Measurements from ENCODE around the gene CREBBP. TPM values are rescaled to one million over a fixed set of nuclear protein-coding genes. Genes with fewer than 3 reads are reported as not detected.
A peak's percentile ranks its signal among the peaks of the same experiment; 100 is the strongest.

Gene CREBBP
- total RNA-seq, 4 donors from 2014 or later = 48.2 to 112 (median 74.9) TPM

- intact Hi-C loops (cut with DNase I) = no loop called here
- DNase-seq (ENCODE audit: extremely low spot score) = no peak
- Histone ChIP-seq H3K9me3 (no peaks in the 10 kb centered on the region), H3K4me3 (no peak overlapping the region), H3K36me3 (no peaks in the 10 kb centered on the region), H3K27me3 (no peaks in the 10 kb centered on the region), H3K27ac (replicated peaks in 1 of 4) (no peak overlapping the region), H3K4me1 (peaks cover 74 to 100% (median 96%) of the 10 kb centered on the region in 4 donors)
- 68% methylated on average over 3 of the region's 3 CpGs for WGBS
- TF ChIP-seq CTCF (IDR thresholded peaks at IDR 0.05) (no peak), POLR2AphosphoS5 (IDR thresholded peaks at IDR 0.05) (no peak), EP300 (IDR thresholded peaks at IDR 0.05) (no peak), POLR2A (IDR thresholded peaks at IDR 0.05; ENCODE audit: low read depth) (no peak)
Measured at GRCh38 chr16:3865241-3865640, 15.3 kb downstream of the CREBBP start.

DNA sequence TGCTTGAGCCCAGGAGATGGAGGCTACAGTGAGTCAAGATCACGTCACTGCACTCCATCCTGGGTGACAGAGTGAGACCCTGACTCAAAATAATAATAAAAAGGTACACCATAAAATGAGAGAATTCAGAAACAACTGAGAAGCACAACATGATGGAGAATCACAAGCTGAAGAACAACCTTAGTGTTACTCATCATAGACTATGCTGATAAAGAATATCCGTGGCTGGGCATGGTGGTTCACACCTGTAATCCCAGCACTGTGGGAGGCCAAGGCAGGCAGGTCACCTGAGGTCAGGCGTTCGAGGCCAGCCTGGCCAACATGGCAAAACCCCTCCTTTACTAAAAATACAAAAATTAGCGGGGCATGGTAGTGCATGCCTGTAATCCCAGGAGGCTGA, 16.0 kb downstream of the CREBBP start:
- peaks cover 67 to 100% (median 94%) of the 10 kb centered on the region in 4 donors for H3K4me1 ChIP-seq
- no peak overlapping the region for H3K4me3 ChIP-seq
- H3K27ac ChIP-seq (replicated peaks in 1 of 4) = no peak overlapping the region
- no peak for TF ChIP-seq EP300 (IDR thresholded peaks at IDR 0.05)
- no peak for TF ChIP-seq POLR2AphosphoS5 (IDR thresholded peaks at IDR 0.05)
- H3K36me3 ChIP-seq = no peaks in the 10 kb centered on the region
- intact Hi-C loops (cut with DNase I) = no loop called here
- no peaks in the 10 kb centered on the region for H3K27me3 ChIP-seq
- 93% methylated on average over 5 of the region's 5 CpGs for WGBS
- H3K9me3 ChIP-seq = no peaks in the 10 kb centered on the region
- DNase-seq (ENCODE audit: extremely low spot score) = no peak

- intact Hi-C loops (cut with DNase I) = no loop called here
- no peaks in the 10 kb centered on the region for H3K9me3 ChIP-seq
- H3K4me1 ChIP-seq = peaks cover 65 to 100% (median 94%) of the 10 kb centered on the region in 4 donors
- WGBS = 30% methylated on average over 4 of the region's 5 CpGs
- no peak overlapping the region for H3K27ac ChIP-seq (replicated peaks in 1 of 4)
- DNase-seq (ENCODE audit: extremely low spot score) = no peak
- H3K36me3 ChIP-seq = no peaks in the 10 kb centered on the region
- H3K27me3 ChIP-seq = no peaks in the 10 kb centered on the region
- TF ChIP-seq POLR2A (IDR thresholded peaks at IDR 0.05; ENCODE audit: low read depth) (no peak), POLR2AphosphoS5 (IDR thresholded peaks at IDR 0.05) (no peak), CTCF (IDR thresholded peaks at IDR 0.05) (no peak), EP300 (IDR thresholded peaks at IDR 0.05) (no peak)
- no peak overlapping the region for H3K4me3 ChIP-seq
Measured at GRCh38 chr16:3863587-3863986, 16.9 kb downstream of the CREBBP start.

GRCh38 chr16:3861808-3862451, 18.6 kb downstream of the CREBBP start:
- no peaks in the 10 kb centered on the region for H3K27me3 ChIP-seq
- TF ChIP-seq POLR2AphosphoS5 (IDR thresholded peaks at IDR 0.05) (no peak), EP300 (IDR thresholded peaks at IDR 0.05) (no peak), CTCF (IDR thresholded peaks at IDR 0.05) (no peak), POLR2A (IDR thresholded peaks at IDR 0.05; ENCODE audit: low read depth) (no peak)
- 43% methylated on average over 12 of the region's 12 CpGs for WGBS
- no peaks in the 10 kb centered on the region for H3K36me3 ChIP-seq
- peaks cover 72 to 100% (median 95%) of the 10 kb centered on the region in 4 donors for H3K4me1 ChIP-seq
- intact Hi-C loops (cut with DNase I) = no loop called here
- H3K27ac ChIP-seq (replicated peaks in 1 of 4) = no peak overlapping the region
- H3K4me3 ChIP-seq = peak overlapping the region in 3 of 4 donors; percentile 1 to 13 (median 5)
- no peaks in the 10 kb centered on the region for H3K9me3 ChIP-seq
- DNase-seq (ENCODE audit: extremely low spot score) = no peak

GRCh38 chr16:3859889-3860288, 20.6 kb downstream of the CREBBP start:
- H3K4me3 ChIP-seq = no peak overlapping the region
- intact Hi-C loops (cut with DNase I) = no loop called here
- H3K4me1 ChIP-seq = peaks cover 74 to 100% (median 96%) of the 10 kb centered on the region in 4 donors
- H3K27me3 ChIP-seq = no peaks in the 10 kb centered on the region
- DNase-seq (ENCODE audit: extremely low spot score) = no peak
- WGBS = 84% methylated on average over 7 of the region's 7 CpGs
- TF ChIP-seq POLR2AphosphoS5 (IDR thresholded peaks at IDR 0.05) = no peak
- TF ChIP-seq CTCF (IDR thresholded peaks at IDR 0.05) = no peak
- TF ChIP-seq EP300 (IDR thresholded peaks at IDR 0.05) = no peak
- no peak for TF ChIP-seq POLR2A (IDR thresholded peaks at IDR 0.05; ENCODE audit: low read depth)
- H3K27ac ChIP-seq (replicated peaks in 1 of 4) = no peak overlapping the region
- H3K9me3 ChIP-seq = no peaks in the 10 kb centered on the region
- no peaks in the 10 kb centered on the region for H3K36me3 ChIP-seq
